GM19240 (cell line): ENCODE measurements around the gene BAHCC1.

ENCODE experiments used
- DNase-seq: peaks from one replicate; pipeline ENCODE4 v3.0.0; 2011; ENCODE audit warnings: low spot score; ENCODE audit not compliant: insufficient read length

Gene BAHCC1

GRCh38 chr17:81398176-81398831 lies 3.0 kb downstream of the BAHCC1 start:
- no peak for DNase-seq

DNA sequence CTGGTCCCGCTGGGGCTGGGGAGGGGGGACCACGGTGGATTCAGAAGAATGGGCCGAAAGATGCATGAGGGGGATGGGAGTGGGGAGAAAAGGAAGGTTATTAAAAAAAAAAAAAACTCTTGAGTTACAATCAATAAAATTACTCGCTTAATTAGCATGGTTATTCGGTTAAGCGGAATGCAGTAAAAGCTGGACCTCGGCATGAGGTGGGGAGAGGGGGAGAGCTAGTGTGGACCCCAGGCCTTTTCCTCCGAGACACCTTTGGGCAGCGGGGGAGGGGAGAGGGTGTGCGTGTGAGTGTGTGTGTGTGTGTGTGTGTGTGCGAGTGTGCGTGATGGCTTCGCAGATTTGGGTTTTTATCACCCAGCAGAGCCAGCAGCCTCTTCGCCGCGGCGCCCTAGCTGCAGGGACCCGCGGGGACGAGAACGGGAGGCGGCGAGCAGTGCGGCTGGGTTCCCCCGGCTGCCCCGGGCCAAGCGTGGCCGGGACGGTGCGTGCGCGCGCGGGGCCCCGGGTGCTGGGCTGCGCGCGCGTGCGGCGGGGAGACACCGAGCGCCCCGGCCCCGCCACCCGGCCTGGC lies 3.7 kb downstream of the BAHCC1 start:
- no peak for DNase-seq

DNA sequence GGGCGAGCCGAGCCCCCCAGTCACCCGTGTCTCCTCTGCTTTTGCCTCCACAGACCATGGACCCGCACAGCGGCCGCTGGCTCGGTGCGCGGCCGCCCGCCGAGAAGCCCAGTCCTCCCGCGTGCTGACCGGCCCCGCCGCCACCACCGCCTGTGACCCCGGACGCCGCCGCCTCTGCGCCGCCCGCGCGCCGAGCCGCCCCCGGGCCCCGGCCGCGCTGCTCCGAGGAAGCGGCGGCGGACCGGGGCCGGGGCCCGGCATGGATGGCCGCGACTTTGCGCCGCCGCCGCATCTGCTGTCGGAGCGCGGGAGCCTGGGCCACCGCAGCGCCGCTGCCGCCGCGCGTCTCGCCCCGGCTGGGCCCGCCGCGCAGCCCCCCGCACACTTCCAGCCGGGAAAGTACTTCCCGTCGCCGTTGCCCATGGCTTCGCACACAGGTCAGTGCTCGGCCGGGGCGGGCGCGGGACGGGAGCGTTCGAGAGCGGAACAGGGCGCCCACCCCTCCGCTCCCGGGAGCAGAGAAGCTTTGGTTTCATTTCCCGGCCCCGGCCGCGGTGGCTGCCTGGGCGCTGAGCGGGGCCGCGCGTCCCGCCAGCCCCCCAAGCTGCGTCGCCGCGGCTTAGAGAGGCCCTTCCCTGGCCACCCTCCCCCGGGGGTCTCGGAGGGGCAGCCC lies 4.4 kb downstream of the BAHCC1 start:
- no peak for DNase-seq

DNA sequence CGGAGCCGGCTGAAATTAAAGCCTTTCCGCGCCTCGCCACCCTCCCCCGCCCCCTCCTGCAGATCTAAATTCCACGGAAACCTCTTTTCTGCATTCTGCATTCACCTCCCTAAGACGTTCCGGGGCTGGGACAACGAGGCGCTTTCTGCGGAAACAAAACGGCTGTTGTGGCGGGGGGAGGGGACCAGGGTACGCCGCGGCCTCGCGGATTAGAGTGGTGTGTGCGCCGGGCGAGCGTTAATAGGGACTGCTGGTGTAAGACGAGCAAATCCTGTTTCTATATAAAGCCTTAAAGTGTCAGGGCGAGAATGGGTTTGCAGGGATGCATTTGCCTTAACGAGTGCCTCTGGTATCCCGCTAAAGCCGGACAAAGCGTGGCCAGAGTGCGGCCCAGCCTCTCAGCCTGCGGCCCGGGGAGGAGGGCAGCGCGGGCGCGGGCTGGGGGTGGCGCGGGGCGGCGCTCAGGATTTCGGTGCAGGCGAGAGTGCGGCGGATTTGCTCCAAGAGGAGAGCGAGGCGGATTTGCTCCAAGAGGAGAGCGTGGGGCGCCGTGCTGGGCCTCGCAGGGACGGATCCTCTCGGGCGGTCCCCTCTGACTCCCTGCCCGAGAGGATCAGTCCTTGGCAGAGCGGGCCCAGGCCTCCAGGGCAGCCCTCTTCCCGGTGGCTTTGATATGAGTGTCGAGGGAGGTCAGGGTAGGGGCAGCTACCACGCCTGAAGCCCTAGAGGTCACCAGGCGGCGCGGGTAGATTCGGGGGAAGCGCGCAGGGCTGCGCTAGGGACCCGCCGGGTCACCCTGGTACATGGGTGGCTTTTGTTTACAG lies 5.1 kb downstream of the BAHCC1 start:
- DNase-seq = no peak

- DNase-seq = no peak
Measured at GRCh38 chr17:81400996-81401722, 5.9 kb downstream of the BAHCC1 start.

DNA sequence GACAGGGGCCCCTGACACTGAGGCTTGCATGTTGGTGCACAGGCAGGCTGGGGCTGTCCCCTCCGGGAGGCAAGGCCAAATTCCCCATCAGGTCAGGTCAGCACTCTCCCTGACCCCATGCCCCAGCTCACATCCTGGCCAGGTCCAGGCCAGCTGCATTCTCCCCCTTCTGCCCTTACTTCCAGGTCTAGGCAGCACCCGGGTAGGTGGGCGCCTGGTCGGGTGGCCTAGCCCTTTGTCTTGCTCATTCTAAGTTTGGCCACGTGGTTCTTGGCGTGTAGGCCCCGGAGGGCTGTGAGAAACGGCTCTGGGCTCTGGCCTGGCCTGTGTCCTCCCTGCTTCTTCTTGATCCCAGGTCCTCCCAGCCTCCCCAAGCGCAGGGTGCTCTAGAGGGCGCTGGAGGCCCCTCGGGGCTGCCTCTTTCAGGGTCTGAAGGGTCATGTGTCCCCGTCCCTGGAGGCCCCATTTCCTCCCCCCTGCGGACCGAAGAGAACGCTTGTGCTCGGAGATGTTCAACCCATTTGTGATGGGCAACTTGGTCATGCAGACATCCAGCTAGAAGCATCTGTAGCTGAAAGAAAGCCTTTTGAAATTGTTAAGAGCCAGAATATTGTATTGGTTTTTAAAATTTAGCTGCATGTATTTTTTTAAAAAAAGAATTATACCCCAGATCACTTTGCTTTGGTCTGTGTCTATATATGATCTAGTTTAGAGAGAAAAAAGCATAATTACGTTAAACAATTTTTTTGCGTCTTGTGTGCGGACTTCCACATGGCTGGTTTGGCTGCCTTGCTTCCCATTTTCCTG lies 6.7 kb downstream of the BAHCC1 start:
- DNase-seq = no peak

- DNase-seq = no peak
Measured at GRCh38 chr17:81402530-81402941, 7.3 kb downstream of the BAHCC1 start.

DNA sequence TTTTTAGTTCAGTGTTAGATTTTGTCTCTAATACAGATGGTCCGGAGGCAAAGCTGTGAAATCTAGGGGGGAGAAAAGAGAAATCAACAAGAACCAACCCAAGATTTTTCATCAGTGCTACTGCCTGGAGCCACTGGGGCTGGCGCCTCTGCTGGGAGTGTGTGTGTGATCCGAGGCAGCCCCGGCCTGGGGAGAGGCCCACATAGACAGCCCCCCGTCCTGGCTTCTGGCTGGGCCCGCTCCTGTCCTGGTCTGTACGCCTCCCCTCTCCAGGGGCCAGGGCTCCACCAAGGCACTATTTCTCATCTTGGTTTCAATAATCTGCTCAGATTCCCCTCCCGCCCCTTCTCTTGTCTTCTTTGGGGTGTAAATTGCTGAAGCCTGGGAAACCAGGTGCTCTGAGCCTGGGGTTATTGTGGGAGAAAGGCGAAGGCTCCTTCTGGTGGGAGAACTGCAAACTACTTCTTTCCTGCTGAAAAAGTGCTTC lies 7.8 kb downstream of the BAHCC1 start:
- DNase-seq = no peak

DNA sequence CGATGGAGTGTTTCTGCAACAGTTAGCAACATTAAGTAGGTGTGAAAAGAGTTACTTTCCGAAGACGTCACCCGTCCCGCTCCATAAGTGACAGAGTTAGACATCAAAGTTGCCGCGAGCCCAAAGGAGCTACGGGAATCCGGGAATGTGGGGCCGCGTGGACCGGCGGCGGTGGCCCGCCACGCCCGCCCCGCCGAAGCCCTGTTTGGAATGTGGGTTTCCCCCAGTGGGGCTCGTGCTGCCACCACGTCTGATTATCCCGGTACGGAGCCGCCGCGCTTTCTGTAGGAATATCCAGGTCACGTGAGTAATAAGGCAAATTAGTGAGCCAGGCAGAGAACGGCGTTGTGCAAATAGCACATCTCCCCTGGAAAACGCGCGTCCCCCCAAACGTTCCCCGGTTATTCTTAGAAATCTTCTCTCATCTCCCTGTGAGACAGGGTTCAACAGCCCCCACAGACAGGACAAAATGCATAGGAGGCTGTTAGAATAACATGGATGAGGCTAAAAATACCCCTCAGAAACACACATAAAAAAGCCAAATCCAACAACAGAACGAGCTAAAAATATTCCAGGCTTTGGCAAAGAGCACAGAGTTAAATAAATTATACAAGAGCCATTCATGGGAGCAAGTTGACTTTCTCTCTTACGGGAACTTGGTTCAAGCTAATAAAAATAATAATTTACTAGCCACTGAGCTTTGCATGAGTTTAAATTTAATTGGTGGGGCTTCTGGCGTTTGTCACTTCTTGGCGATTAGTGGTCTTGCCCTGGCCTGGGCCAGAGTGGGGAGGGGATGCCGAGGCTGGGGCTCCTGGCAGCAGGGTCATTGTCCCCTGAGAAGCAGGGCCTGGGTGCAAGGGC lies 8.6 kb downstream of the BAHCC1 start:
- DNase-seq = no peak

GRCh38 chr17:81404558-81405165 lies 9.4 kb downstream of the BAHCC1 start:
- DNase-seq = no peak

DNA sequence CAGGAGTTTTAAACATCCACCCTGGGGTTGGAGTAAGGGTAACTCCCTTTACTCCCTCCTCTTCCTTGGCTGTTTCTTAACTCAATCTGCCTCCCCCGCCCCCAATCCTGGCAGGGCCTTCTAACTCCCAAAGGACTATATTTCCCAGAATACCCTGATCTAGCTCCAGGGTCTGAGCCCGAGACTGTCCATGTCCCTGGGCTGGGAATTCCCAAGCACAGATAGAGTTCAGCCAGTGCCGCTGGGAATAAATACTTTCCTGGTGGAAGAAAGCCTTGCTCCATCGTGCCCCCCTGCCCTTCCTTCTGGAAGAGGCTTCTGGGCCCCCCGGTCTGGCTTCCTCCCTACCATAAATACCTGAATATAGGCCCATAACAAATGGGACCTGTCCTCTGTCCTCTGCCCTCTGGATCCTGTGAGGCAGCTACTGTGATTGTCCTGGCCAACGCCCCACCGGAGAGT lies 10.2 kb downstream of the BAHCC1 start:
- no peak for DNase-seq

DNA sequence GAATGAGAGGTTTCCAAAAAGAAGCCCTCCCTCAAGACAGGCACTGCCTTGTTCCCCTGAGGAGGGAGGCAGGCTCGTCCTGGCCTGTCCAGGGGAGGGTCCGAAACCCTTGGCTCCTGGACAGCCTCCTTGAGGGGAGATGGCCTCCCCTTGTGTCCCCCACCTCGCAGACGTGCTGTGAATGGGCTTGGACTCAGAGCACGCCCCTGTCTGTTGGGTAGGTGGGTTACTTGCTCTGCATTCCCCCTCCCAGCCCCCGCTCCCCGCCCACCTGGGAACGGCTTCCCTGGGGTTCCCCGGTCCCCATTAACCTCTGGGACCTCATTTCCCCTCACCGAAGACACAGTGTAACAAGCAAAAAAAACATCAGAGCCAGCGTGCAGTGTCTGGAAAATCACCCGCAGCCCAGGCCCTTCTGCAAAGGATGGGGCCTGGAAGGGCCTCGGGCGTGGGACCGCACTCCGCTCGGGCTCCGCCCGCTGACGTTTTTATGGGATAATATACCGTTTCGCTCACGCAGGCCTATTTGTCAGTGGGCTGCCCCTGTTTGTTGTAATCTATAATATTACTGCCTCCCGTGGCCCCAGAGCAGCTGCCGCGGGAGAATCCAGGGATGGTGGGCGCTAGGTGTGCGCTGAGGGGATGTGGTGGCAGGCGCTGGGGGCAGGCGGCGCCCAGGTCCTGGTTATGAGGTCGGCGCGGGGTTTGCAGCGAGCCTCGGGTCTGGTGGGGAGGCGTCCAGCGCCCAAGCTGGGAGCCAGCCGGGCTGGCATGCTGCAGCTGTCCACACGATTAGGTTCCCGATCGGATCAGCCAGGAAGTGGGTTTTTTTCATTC lies 11.1 kb downstream of the BAHCC1 start:
- DNase-seq = no peak

GRCh38 chr17:81408049-81408448 lies 12.8 kb downstream of the BAHCC1 start:
- no peak for DNase-seq

GRCh38 chr17:81409190-81409935 lies 14.1 kb downstream of the BAHCC1 start:
- DNase-seq = no peak

DNA sequence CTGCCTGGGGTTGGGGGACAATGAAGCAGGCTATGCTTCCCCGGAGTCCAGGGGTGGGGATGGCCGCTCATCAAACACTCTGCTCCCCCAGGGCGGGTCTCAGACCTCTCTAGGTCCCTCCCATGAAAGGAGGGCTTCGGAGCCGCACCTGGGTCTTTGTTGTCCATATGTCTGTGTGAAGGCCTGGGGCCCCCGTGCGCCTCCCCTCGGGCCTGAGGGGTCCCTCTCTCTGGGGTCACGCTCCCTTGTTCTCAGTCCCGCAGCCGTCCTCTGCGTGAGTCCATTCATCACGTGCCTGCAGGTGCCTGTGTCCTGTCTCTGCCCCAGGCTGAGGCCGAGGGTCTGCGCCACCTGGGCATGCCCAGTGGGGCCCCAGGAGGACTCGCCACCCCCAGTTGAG lies 15.6 kb downstream of the BAHCC1 start:
- DNase-seq = no peak

DNA sequence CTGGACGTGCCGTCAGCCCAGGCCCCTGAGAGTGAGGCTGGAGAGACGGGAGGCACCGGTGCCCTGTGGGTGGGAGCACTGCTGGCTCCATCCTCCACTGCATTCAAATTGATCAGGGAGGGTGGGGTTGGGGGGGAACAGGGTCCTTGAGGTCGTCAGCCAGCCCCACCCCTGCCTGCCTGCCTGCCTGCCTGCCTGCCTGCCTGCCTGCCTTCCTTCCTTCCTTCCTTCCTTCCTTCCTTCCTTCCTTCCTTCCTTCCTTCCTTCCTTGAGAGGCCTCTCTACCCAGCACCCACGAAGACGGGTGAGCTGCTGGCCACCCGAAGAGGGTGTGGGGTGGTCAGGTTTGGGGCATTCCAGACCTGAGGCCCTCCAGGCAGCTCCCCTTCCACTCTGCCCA lies 16.0 kb downstream of the BAHCC1 start:
- no peak for DNase-seq

- DNase-seq = no peak
Measured at GRCh38 chr17:81412490-81413093, 17.3 kb downstream of the BAHCC1 start.
